Esophagus squamous epithelium (tissue), 5 donors: Measurements from ENCODE around the gene CKB. TPM values are rescaled to one million over a fixed set of nuclear protein-coding genes. Genes with fewer than 3 reads are reported as not detected.

Source experiments
- DNase-seq: peaks from one replicate; lab custom pipeline; 2025; lab: John Stamatoyannopoulos, UW
- H3K27ac ChIP-seq, 4 donors: fragments of 200-600 bp; sonication (generic); one replicate each; pipeline ENCODE4 v1.5.1; 2016 to 2019; ENCODE audit warnings: mild to moderate bottlenecking in 1 of 4
- H3K27me3 ChIP-seq, 4 donors: fragments of 200-600 bp; sonication (generic); 1 replicate in 3 of 4; 2 replicates in 1 of 4; pipeline versions ENCODE4 v1.5.1 to v1.6.0; 2017 to 2021; ENCODE audit warnings: antibody characterized with exemption in 1 of 4
- H3K36me3 ChIP-seq, 3 donors: fragments of 200-600 bp; sonication (generic); one replicate each; pipeline ENCODE4 v1.5.1; 2016 to 2019
- H3K4me1 ChIP-seq, 3 donors: fragments of 200-600 bp; sonication (generic); one replicate each; pipeline ENCODE4 v1.5.1; 2017 to 2019
- H3K4me3 ChIP-seq, 4 donors: fragments of 200-600 bp; sonication (generic); 1 replicate in 3 of 4; 2 replicates in 1 of 4; pipeline ENCODE4 v1.5.1; 2016 to 2019; ENCODE audit warnings: mild to moderate bottlenecking in 2 of 4, moderate library complexity in 1 of 4
- H3K9me3 ChIP-seq, 3 donors: fragments of 200-600 bp; sonication (generic); one replicate each; pipeline ENCODE4 v1.5.1; 2016 to 2019
- POLR2A ChIP-seq, 4 donors: fragments of 450-650 bp; IDR thresholded peaks; one replicate each; pipeline ENCODE4 v1.6.1; 2017; ENCODE audit warnings: antibody characterized with exemption in 4 of 4, mild to moderate bottlenecking in 4 of 4, moderate library complexity in 3 of 4
- WGBS, 2 donors: methylation state at CpG; one replicate each; pipeline ENCODE4 v1.1.5; 2018; 5-methylcytosine and 5-hydroxymethylcytosine counted together
- intact Hi-C: fragments of 100-400 bp; cut with DNase I; formaldehyde crosslinking; loops from one replicate; pipeline ENCODE4 v1.15.0; 2022
- small RNA-seq, 4 donors: library from RNA; depleted of rRNA; stranded (forward); fragments of <200 nt; gene quantifications; one replicate each; pipeline ENCODE3, GENCODE V24; 2016
- total RNA-seq, 4 donors: library from RNA; depleted of rRNA; stranded (reverse); fragments of >200 nt; gene quantifications; one replicate each; pipeline ENCODE4 v1.1.0, GENCODE V29; 2016
- TF ChIP-seq, protein P1 (sequence below), 6 experiments: fragments of 450-650 bp in 4 of 6; fragments of 200-600 bp in 2 of 6; sonication (generic) in 2 of 6; IDR thresholded peaks; one replicate each; pipeline ENCODE4 v1.5.1; 2016 to 2019; ENCODE audit warnings: antibody characterized with exemption in 6 of 6, mild to moderate bottlenecking in 4 of 6, moderate library complexity in 4 of 6
- donor health status: DM: yes; HTN: yes; CAD: no.

Gene CKB
- total RNA-seq, 4 donors from 2014 or later = 27.2 to 204 (median 37.6) TPM

DNA sequence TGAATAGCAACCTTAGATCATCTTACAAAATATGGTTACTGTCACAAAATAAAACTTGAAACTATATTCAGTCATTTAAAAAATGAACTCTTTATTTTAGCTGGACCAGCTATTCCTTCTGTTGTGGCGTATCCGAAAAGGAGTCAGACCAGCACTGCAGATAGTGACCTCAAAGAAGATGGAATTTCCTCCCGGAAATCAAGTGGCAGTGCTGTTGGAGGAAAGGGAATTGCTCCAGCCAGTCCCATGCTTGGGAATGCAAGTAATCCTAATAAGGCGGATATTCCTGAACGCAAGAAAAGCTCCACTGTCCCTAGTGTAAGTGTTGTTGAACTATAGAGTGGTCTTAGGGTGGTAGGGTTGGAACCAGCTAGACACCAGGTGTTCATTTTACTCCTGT is 47.7 kb downstream of the CKB start:
- intact Hi-C loops = no loop called here
- no peaks in the 10 kb centered on the region for H3K27me3 ChIP-seq
- TF ChIP-seq, protein P1, sequence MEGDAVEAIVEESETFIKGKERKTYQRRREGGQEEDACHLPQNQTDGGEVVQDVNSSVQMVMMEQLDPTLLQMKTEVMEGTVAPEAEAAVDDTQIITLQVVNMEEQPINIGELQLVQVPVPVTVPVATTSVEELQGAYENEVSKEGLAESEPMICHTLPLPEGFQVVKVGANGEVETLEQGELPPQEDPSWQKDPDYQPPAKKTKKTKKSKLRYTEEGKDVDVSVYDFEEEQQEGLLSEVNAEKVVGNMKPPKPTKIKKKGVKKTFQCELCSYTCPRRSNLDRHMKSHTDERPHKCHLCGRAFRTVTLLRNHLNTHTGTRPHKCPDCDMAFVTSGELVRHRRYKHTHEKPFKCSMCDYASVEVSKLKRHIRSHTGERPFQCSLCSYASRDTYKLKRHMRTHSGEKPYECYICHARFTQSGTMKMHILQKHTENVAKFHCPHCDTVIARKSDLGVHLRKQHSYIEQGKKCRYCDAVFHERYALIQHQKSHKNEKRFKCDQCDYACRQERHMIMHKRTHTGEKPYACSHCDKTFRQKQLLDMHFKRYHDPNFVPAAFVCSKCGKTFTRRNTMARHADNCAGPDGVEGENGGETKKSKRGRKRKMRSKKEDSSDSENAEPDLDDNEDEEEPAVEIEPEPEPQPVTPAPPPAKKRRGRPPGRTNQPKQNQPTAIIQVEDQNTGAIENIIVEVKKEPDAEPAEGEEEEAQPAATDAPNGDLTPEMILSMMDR (IDR thresholded peaks at IDR 0.05) = no peak
- TF ChIP-seq POLR2A (IDR thresholded peaks at IDR 0.05) = no peak

DNA sequence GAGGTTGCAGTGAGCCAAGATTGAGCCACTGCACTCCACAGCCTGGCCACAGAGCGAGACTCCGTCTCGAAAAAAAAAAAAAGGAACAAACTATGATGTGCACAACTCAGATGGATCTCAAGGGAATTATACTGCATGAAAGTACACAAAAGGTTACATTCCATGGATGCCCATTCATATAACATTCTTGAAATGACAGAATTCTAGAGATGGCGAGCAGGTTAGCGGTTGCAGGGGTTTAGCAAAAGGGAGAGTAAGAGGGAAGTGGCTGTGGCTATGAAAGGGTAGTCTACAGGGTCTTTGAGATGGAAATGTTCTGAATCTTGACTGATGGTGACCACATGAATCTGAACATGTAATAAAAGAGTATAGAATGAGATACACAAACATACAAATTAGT is 49.7 kb downstream of the CKB start:
- no peak overlapping the region for H3K27ac ChIP-seq
- no peaks in the 10 kb centered on the region for H3K9me3 ChIP-seq
- WGBS, 2 donors = 84 to 91% methylated on average over 5 of the region's 5 CpGs
- H3K27me3 ChIP-seq = no peaks in the 10 kb centered on the region
- no peak overlapping the region for H3K4me3 ChIP-seq
- no peaks in the 10 kb centered on the region for H3K4me1 ChIP-seq
- TF ChIP-seq POLR2A (IDR thresholded peaks at IDR 0.05) = no peak
- TF ChIP-seq, protein P1 (IDR thresholded peaks at IDR 0.05) = no peak
- no peak for DNase-seq
- intact Hi-C loops = no loop called here
- H3K36me3 ChIP-seq = peaks cover 7 to 98% (median 34%) of the 10 kb centered on the region in 3 donors

More for the DNA sequence above, 47.7 kb downstream of the CKB start:
- Histone ChIP-seq H3K4me1 (no peaks in the 10 kb centered on the region), H3K4me3 (no peak overlapping the region), H3K9me3 (no peaks in the 10 kb centered on the region), H3K36me3 (peaks cover 7 to 98% (median 22%) of the 10 kb centered on the region in 3 donors), H3K27ac (no peak overlapping the region)
- WGBS, 2 donors = 93 to 97% methylated on average over 5 of the region's 5 CpGs
- DNase-seq = no peak

Small RNA genes within 50 kb of the gene (small RNA-seq; reads per million reads assigned to genes)
- 0 to 18.6 (median 0) reads per million in 4 donors for gene RNU4-68P
- 0 reads per million in 4 donors for gene RNU7-160P

Other genes with a start within 250 kb of the CKB start
- 100 to 1,000 TPM; 157 to 273 (median 211) TPM for gene EIF5, start 188.6 kb downstream of the CKB start, total RNA-seq
- gene MARK3, start 137.4 kb downstream of the CKB start, total RNA-seq = 100 to 1,000 TPM in 1 of 4 donors, 10 to 100 TPM in 3; 44.4 to 112 (median 67.5) TPM
- gene TRMT61A, start 6.4 kb upstream of the CKB start, total RNA-seq = 10 to 100 TPM in 2 of 4 donors, 1 to 10 TPM in 2; 7.7 to 20.6 (median 9.9) TPM
- gene BAG5, start 39.8 kb upstream of the CKB start, total RNA-seq = 10 to 100 TPM; 24.8 to 32.4 (median 28.5) TPM
- gene COA8, start 40.1 kb upstream of the CKB start, total RNA-seq = 10 to 100 TPM; 18.2 to 28.7 (median 22.7) TPM
- 100 to 1,000 TPM; 101 to 285 (median 194) TPM for gene KLC1, start 106.4 kb upstream of the CKB start, total RNA-seq
- 10 to 100 TPM; 10.9 to 17.8 (median 12.6) TPM for gene XRCC3, start 192.6 kb upstream of the CKB start, total RNA-seq
- gene ZFYVE21, start 193.0 kb upstream of the CKB start, total RNA-seq = 100 to 1,000 TPM in 2 of 4 donors, 10 to 100 TPM in 2; 69.5 to 134 (median 89.3) TPM